RWPE1 (cell line): Measurements from ENCODE around the gene PSMA3.
A peak's percentile ranks its signal among the peaks of the same experiment; 100 is the strongest.

Experiments used
- CTCF ChIA-PET: fragments of 350-600 bp; sonication (Branson Sonifier 250); formaldehyde crosslinking; extraction: SDS; loops from one replicate; lab custom pipeline; 2021; lab: Yijun Ruan, JAX
- POLR2A ChIA-PET: fragments of 400-600 bp; formaldehyde crosslinking; extraction: SDS; loops from one replicate; lab custom pipeline; 2020; ENCODE audit warnings: antibody characterized with exemption; ENCODE audit not compliant: low non-redundant PET; lab: Yijun Ruan, JAX
- DNase-seq: peaks from one replicate; pipeline ENCODE4 v3.0.0; 2012; ENCODE audit warnings: low spot score
- H3K27ac ChIP-seq: fragments of 450-650 bp; 2 replicates; pipeline ENCODE4 v1.5.1; 2017
- CTCF ChIP-seq: fragments of 450-650 bp; conservative IDR thresholded peaks from 2 replicates; pipeline ENCODE4 v1.5.1; 2017; ENCODE audit warnings: low read depth, mild to moderate bottlenecking

PSMA3 gene

GRCh38 chr14:58307597-58308316 lies 63.1 kb downstream of the PSMA3 start:
- TF ChIP-seq CTCF: no peak
- ChIA-PET POLR2A (no interaction called here), CTCF (no interaction called here)
- DNase-seq: no peak
- no peak overlapping the region for H3K27ac ChIP-seq

- DNase-seq: no peak
- no peak overlapping the region for H3K27ac ChIP-seq
- CTCF ChIA-PET: no interaction called here
- TF ChIP-seq CTCF: no peak
- POLR2A ChIA-PET: no interaction called here
Observed at GRCh38 chr14:58309086-58309485, 64.4 kb downstream of the PSMA3 start.

- DNase-seq: no peak
- CTCF ChIA-PET: interaction anchor here (0.6 to 0.9 kb wide), 3 partner anchors 8 to 19 kb away, joined by 3 read pairs; no protein-coding TSS in a partner anchor
- POLR2A ChIA-PET: no interaction called here
- TF ChIP-seq CTCF: no peak
- H3K27ac ChIP-seq: peak overlapping the region; percentile 29
Observed at GRCh38 chr14:58313699-58314098, 69.1 kb downstream of the PSMA3 start.

GRCh38 chr14:58315606-58316005 lies 71.0 kb downstream of the PSMA3 start:
- peak; percentile 70 for DNase-seq
- no peak overlapping the region for H3K27ac ChIP-seq
- TF ChIP-seq CTCF: no peak
- POLR2A ChIA-PET: no interaction called here
- CTCF ChIA-PET: interaction anchor here (0.6 kb wide), 1 partner anchor 71 kb away, joined by 3 read pairs; no protein-coding TSS in a partner anchor
